Keratinocyte (primary cell): ENCODE data around the gene TIPARP. TPM values are rescaled to one million over a fixed set of nuclear protein-coding genes. Genes with fewer than 3 reads are reported as not detected.

ENCODE experiments used
- DNase-seq: peaks from one replicate; pipeline ENCODE4 v3.0.0-alpha.2; 2011; ENCODE audit warnings: low read depth, missing footprints, low spot score
- FAIRE-seq: peaks from 2 replicates; lab custom pipeline; 2011; peaks lifted over from hg19 to GRCh38; lab: Jason Lieb, UNC
- H2AFZ ChIP-seq: 2 replicates; pipeline ENCODE4 v1.6.0; 2012; ENCODE audit warnings: low read length, control low read depth, inconsistent platforms; ENCODE audit not compliant: control insufficient read depth
- H3K27ac ChIP-seq: 2 replicates; pipeline ENCODE4 v1.5.1; 2011; ENCODE audit warnings: low read length; ENCODE audit not compliant: control insufficient read depth, insufficient read depth
- H3K27me3 ChIP-seq: 3 replicates; pipeline ENCODE4 v1.6.0; 2011; ENCODE audit warnings: low read length; ENCODE audit not compliant: control insufficient read depth, insufficient read depth; ENCODE audit errors: extremely low read depth
- H3K36me3 ChIP-seq, 2 experiments: 2 replicates in 1 of 2; 3 replicates in 1 of 2; pipeline ENCODE4 v1.5.1; 2011; ENCODE audit warnings: low read length in 2 of 2, mild to moderate bottlenecking in 1 of 2; ENCODE audit not compliant: control insufficient read depth in 2 of 2, insufficient read depth in 2 of 2; ENCODE audit errors: extremely low read depth in 1 of 2
- H3K4me1 ChIP-seq: 3 replicates; pipeline ENCODE4 v1.5.1; 2011; ENCODE audit warnings: low read length; ENCODE audit not compliant: control insufficient read depth, insufficient read depth; ENCODE audit errors: extremely low read depth
- H3K4me2 ChIP-seq: 3 replicates; pipeline ENCODE4 v1.6.0; 2011; ENCODE audit warnings: low read depth, low read length; ENCODE audit not compliant: control insufficient read depth, insufficient read depth; ENCODE audit errors: extremely low read depth
- H3K4me3 ChIP-seq, 3 experiments: fragments of 200-600 bp in 1 of 3; sonication (generic) in 1 of 3; 2 replicates in 2 of 3; 3 replicates in 1 of 3; pipeline ENCODE4 v1.5.1; 2011 to 2016; ENCODE audit warnings: low read length in 3 of 3, mild to moderate bottlenecking in 3 of 3, control low read depth in 2 of 3, inconsistent platforms in 1 of 3, low read depth in 1 of 3, mixed read lengths in 1 of 3, mixed run types in 1 of 3, moderate library complexity in 1 of 3; ENCODE audit not compliant: control insufficient read depth in 2 of 3, insufficient read depth in 2 of 3; ENCODE audit errors: extremely low read depth in 1 of 3
- H3K79me2 ChIP-seq: 2 replicates; pipeline ENCODE4 v1.6.0; 2012; ENCODE audit warnings: low read length; ENCODE audit not compliant: control insufficient read depth, insufficient read depth
- H3K9ac ChIP-seq: 3 replicates; pipeline ENCODE4 v1.6.0; 2011; ENCODE audit warnings: low read length; ENCODE audit not compliant: control insufficient read depth, insufficient read depth; ENCODE audit errors: extremely low read depth
- H3K9me1 ChIP-seq: 3 replicates; pipeline ENCODE4 v1.6.0; 2011; ENCODE audit warnings: low read length; ENCODE audit not compliant: control insufficient read depth, insufficient read depth; ENCODE audit errors: extremely low read depth
- H3K9me3 ChIP-seq: 2 replicates; pipeline ENCODE4 v1.5.1; 2012; ENCODE audit warnings: low read depth, low read length; ENCODE audit not compliant: control insufficient read depth
- H4K20me1 ChIP-seq: 3 replicates; pipeline ENCODE4 v1.6.0; 2011; ENCODE audit warnings: low read length; ENCODE audit not compliant: control insufficient read depth, insufficient read depth; ENCODE audit errors: extremely low read depth
- EZH2 ChIP-seq: IDR thresholded peaks from one replicate; pipeline ENCODE4 v1.6.1; 2012; ENCODE audit warnings: inconsistent platforms, mild to moderate bottlenecking, low read length, moderate library complexity
- dilution Hi-C: fragments of 300-500 bp; cut with MboI; formaldehyde crosslinking; loops from one replicate; pipeline ENCODE4 v1.7.0; 2020; ENCODE audit warnings: low sequenced_read_pairs; ENCODE audit not compliant: extremely low pct_ligation_motif_present
- polyA plus RNA-seq, 5 experiments: library from polyadenylated mRNA; depleted of rRNA in 3 of 5; stranded (reverse) in 3 of 5; stranded (forward) in 1 of 5; unstranded in 1 of 5; fragments of >200 nt; gene quantifications; 1 replicate in 1 of 5; 2 replicates in 3 of 5; 3 replicates in 1 of 5; pipeline versions ENCODE4 v1.2.1 to v1.2.3, GENCODE V29; 2011 to 2012; ENCODE audit warnings: missing spikeins in 2 of 5, low read depth in 1 of 5, low replicate concordance in 1 of 5
- TF ChIP-seq, protein P1 (sequence below), 3 experiments: IDR thresholded peaks in 1 of 3; conservative IDR thresholded peaks in 1 of 3; optimal IDR thresholded peaks in 1 of 3; 2 replicates in 2 of 3; 3 replicates in 1 of 3; pipeline versions ENCODE3 to v1.5.1; 2011; ENCODE audit warnings: low read length in 3 of 3, mild to moderate bottlenecking in 3 of 3, moderate library complexity in 2 of 3, control low read depth in 1 of 3, inconsistent platforms in 1 of 3; ENCODE audit not compliant: insufficient read depth in 2 of 3; ENCODE audit errors: extremely low read depth in 1 of 3

TIPARP gene
- polyA plus RNA-seq, 1 donor (not counting 4 experiments of a cell fraction or from before 2014, with no cell fraction given) = 62.0 TPM

DNA sequence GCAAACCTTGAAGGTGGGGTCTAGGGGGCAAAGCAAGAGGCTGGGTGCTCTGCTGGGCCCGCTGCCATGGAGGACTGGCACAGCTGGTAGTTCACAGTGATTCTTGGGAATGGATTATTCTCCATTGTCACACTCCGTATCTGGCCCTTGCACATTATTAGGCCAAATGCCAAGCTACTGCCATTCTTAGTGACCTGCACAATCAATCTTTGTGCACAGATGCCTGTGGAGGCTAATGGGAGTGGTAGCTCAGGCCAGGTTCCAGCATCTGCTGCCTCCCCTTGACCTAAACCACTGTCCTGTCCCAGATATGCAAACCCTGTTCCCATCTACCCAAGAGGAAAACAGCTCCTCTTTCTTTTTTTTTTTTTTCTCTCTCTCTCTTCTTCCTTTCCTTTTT is 67.5 kb downstream of the TIPARP start:
- no peaks in the 10 kb centered on the region for H3K9me3 ChIP-seq
- no peak overlapping the region for H3K4me2 ChIP-seq
- TF ChIP-seq EZH2 = no peak
- TF ChIP-seq, protein P1, sequence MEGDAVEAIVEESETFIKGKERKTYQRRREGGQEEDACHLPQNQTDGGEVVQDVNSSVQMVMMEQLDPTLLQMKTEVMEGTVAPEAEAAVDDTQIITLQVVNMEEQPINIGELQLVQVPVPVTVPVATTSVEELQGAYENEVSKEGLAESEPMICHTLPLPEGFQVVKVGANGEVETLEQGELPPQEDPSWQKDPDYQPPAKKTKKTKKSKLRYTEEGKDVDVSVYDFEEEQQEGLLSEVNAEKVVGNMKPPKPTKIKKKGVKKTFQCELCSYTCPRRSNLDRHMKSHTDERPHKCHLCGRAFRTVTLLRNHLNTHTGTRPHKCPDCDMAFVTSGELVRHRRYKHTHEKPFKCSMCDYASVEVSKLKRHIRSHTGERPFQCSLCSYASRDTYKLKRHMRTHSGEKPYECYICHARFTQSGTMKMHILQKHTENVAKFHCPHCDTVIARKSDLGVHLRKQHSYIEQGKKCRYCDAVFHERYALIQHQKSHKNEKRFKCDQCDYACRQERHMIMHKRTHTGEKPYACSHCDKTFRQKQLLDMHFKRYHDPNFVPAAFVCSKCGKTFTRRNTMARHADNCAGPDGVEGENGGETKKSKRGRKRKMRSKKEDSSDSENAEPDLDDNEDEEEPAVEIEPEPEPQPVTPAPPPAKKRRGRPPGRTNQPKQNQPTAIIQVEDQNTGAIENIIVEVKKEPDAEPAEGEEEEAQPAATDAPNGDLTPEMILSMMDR (optimal IDR thresholded peaks at IDR 0.05 in 1 of 3, IDR thresholded peaks at IDR 0.05 in 1 of 3, conservative IDR thresholded peaks at IDR 0.05 in 1 of 3; ENCODE audit: extremely low read depth in 1 of 3, insufficient read depth in 2 of 3, low read length in 3 of 3) = no peak
- H3K9ac ChIP-seq = no peak overlapping the region
- dilution Hi-C loops = no loop called here
- DNase-seq = no peak
- H3K27me3 ChIP-seq = no peaks in the 10 kb centered on the region
- no peaks in the 10 kb centered on the region for H4K20me1 ChIP-seq
- H3K27ac ChIP-seq = no peak overlapping the region
- no peak overlapping the region for H2AFZ ChIP-seq
- FAIRE-seq = no peak
- H3K36me3 ChIP-seq = peaks cover 0 to 2% of the 10 kb centered on the region in 2 experiments
- H3K9me1 ChIP-seq = no peaks in the 10 kb centered on the region
- H3K4me1 ChIP-seq = no peaks in the 10 kb centered on the region
- no peaks in the 10 kb centered on the region for H3K79me2 ChIP-seq
- no peak overlapping the region for H3K4me3 ChIP-seq

- Histone ChIP-seq H3K4me1 (no peaks in the 10 kb centered on the region), H3K9me1 (no peaks in the 10 kb centered on the region), H2AFZ (no peak overlapping the region), H3K36me3 (peaks cover 0 to 2% of the 10 kb centered on the region in 2 experiments), H3K27me3 (no peaks in the 10 kb centered on the region), H3K4me2 (no peak overlapping the region), H3K9me3 (no peaks in the 10 kb centered on the region), H3K4me3 (no peak overlapping the region), H3K9ac (no peak overlapping the region), H3K79me2 (no peaks in the 10 kb centered on the region), H3K27ac (no peak overlapping the region), H4K20me1 (no peaks in the 10 kb centered on the region)
- FAIRE-seq (no peak), DNase-seq (no peak)
- dilution Hi-C loops = no loop called here
- TF ChIP-seq EZH2 = no peak
Observed at GRCh38 chr3:156742401-156742800, 68.0 kb downstream of the TIPARP start.

DNA sequence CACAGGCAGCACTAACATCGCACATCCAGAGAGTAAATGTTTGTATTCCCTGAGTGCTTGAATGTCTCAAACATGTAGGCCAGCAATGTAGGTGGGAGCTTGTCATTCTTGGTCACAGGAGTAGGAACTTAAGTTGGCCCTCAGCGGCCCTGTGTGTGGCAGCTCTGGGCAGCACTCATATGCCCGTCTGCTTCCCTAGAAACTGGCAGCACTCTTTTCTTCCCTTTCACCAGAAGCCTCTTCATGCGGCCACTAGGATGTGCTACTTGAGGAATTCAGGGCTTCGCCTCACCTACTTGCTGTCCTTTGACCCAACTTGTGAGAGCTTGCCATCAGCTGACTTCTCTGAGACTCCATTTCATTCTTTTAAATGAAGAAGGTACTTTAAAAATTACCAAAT is 69.5 kb downstream of the TIPARP start:
- Histone ChIP-seq H2AFZ (no peak overlapping the region), H3K9me1 (no peaks in the 10 kb centered on the region), H3K4me1 (no peaks in the 10 kb centered on the region), H3K27me3 (no peaks in the 10 kb centered on the region), H3K79me2 (no peaks in the 10 kb centered on the region), H3K27ac (no peak overlapping the region), H4K20me1 (no peaks in the 10 kb centered on the region), H3K9ac (no peak overlapping the region), H3K4me2 (no peak overlapping the region), H3K9me3 (no peaks in the 10 kb centered on the region), H3K4me3 (no peak overlapping the region), H3K36me3 (peaks cover 0 to 3% of the 10 kb centered on the region in 2 experiments)
- dilution Hi-C loops = no loop called here
- TF ChIP-seq, protein P1 (optimal IDR thresholded peaks at IDR 0.05 in 1 of 3, IDR thresholded peaks at IDR 0.05 in 1 of 3, conservative IDR thresholded peaks at IDR 0.05 in 1 of 3; ENCODE audit: extremely low read depth in 1 of 3, insufficient read depth in 2 of 3, low read length in 3 of 3) = peak in 1 of 3 experiments; percentile 8
- TF ChIP-seq EZH2 = no peak
- FAIRE-seq = no peak
- DNase-seq = no peak
